ENCODE data around the gene RNF4. TPM values are rescaled to one million over a fixed set of nuclear protein-coding genes. Genes with fewer than 3 reads are reported as not detected.

Gene RNF4
- total RNA-seq, 8 experiments from 2014 or later = 37.5 to 70.3 (median 49.7) TPM

GRCh38 chr4:2489081-2489805 lies 20.3 kb downstream of the RNF4 start:
- Histone ChIP-seq H3K27ac (no peak overlapping the region), H3K4me3 (no peak overlapping the region), H3K4me1 (replicated peaks in 1 of 2) (peaks cover 0 to 5% of the 10 kb centered on the region in 2 donors)
- in situ Hi-C loops (cut with MboI; ENCODE audit: low pct_unique_long_range_greater_than_20kb in 2 of 9, low sequenced_read_pairs in 9 of 9, unreplicated experiment in 9 of 9) = no loop called here
- WGBS, 10 experiments = 0 to 97% (median 93%) methylated on average over 1 to 15 of the region's 20 CpGs; no CpG with 5 or more reads in 3 of the 10 experiments
- peak in 1 of 8 experiments; percentile 6 for ATAC-seq (replicated peaks in 6 of 8)

- Histone ChIP-seq H3K4me1 (replicated peaks in 1 of 2) (no peaks in the 10 kb centered on the region), H3K4me3 (no peak overlapping the region), H3K27ac (no peak overlapping the region)
- WGBS, 10 experiments = 75 to 100% (median 92%) methylated on average over 2 to 7 of the region's 9 CpGs; no CpG with 5 or more reads in 2 of the 10 experiments
- in situ Hi-C loops (cut with MboI; ENCODE audit: low pct_unique_long_range_greater_than_20kb in 2 of 9, low sequenced_read_pairs in 9 of 9, unreplicated experiment in 9 of 9) = no loop called here
- ATAC-seq (replicated peaks in 6 of 8) = peak in 1 of 8 experiments; percentile 12
Observed at GRCh38 chr4:2489841-2490552, 21.1 kb downstream of the RNF4 start.

- in situ Hi-C loops (cut with MboI; ENCODE audit: low pct_unique_long_range_greater_than_20kb in 2 of 9, low sequenced_read_pairs in 9 of 9, unreplicated experiment in 9 of 9) = no loop called here
- no peak overlapping the region for H3K27ac ChIP-seq
- no peak for ATAC-seq (replicated peaks in 6 of 8)
- WGBS, 10 experiments = 40 to 80% methylated on average over 1 of the region's 1 CpG; no CpG with 5 or more reads in 8 of the 10 experiments
- no peak overlapping the region for H3K4me3 ChIP-seq
- no peaks in the 10 kb centered on the region for H3K4me1 ChIP-seq (replicated peaks in 1 of 2)
Observed at GRCh38 chr4:2492970-2493369, 24.1 kb downstream of the RNF4 start.

GRCh38 chr4:2494992-2495391 lies 26.1 kb downstream of the RNF4 start:
- no peak overlapping the region for H3K27ac ChIP-seq
- 80 to 100% (median 86%) methylated on average over 1 to 2 of the region's 3 CpGs; no CpG with 5 or more reads in 3 of the 10 experiments for WGBS, 10 experiments
- no peak overlapping the region for H3K4me3 ChIP-seq
- no peak for ATAC-seq (replicated peaks in 6 of 8)
- H3K4me1 ChIP-seq (replicated peaks in 1 of 2) = no peaks in the 10 kb centered on the region
- in situ Hi-C loops (cut with MboI; ENCODE audit: low pct_unique_long_range_greater_than_20kb in 2 of 9, low sequenced_read_pairs in 9 of 9, unreplicated experiment in 9 of 9) = no loop called here

- Histone ChIP-seq H3K27ac (no peak overlapping the region), H3K4me1 (replicated peaks in 1 of 2) (no peaks in the 10 kb centered on the region), H3K4me3 (no peak overlapping the region)
- in situ Hi-C loops (cut with MboI; ENCODE audit: low pct_unique_long_range_greater_than_20kb in 2 of 9, low sequenced_read_pairs in 9 of 9, unreplicated experiment in 9 of 9) = no loop called here
- 80 to 100% (median 100%) methylated on average over 1 to 2 of the region's 4 CpGs; no CpG with 5 or more reads in 1 of the 10 experiments for WGBS, 10 experiments
- ATAC-seq (replicated peaks in 6 of 8) = no peak
Observed at GRCh38 chr4:2497324-2497723, 28.4 kb downstream of the RNF4 start.

- no peak for ATAC-seq (replicated peaks in 6 of 8)
- Histone ChIP-seq H3K27ac (no peak overlapping the region), H3K4me1 (replicated peaks in 1 of 2) (no peaks in the 10 kb centered on the region), H3K4me3 (no peak overlapping the region)
- in situ Hi-C loops (cut with MboI; ENCODE audit: low pct_unique_long_range_greater_than_20kb in 2 of 9, low sequenced_read_pairs in 9 of 9, unreplicated experiment in 9 of 9) = no loop called here
- 80 to 100% (median 96%) methylated on average over 1 to 8 of the region's 9 CpGs; no CpG with 5 or more reads in 3 of the 10 experiments for WGBS, 10 experiments
Observed at GRCh38 chr4:2497931-2498330, 29.0 kb downstream of the RNF4 start.

- H3K27ac ChIP-seq = no peak overlapping the region
- 33 to 100% (median 100%) methylated on average over 1 of the region's 2 CpGs; no CpG with 5 or more reads in 7 of the 10 experiments for WGBS, 10 experiments
- in situ Hi-C loops (cut with MboI; ENCODE audit: low pct_unique_long_range_greater_than_20kb in 2 of 9, low sequenced_read_pairs in 9 of 9, unreplicated experiment in 9 of 9) = no loop called here
- H3K4me1 ChIP-seq (replicated peaks in 1 of 2) = no peaks in the 10 kb centered on the region
- no peak for ATAC-seq (replicated peaks in 6 of 8)
- no peak overlapping the region for H3K4me3 ChIP-seq
Observed at GRCh38 chr4:2500547-2500946, 31.6 kb downstream of the RNF4 start.

GRCh38 chr4:2501034-2501594 lies 32.2 kb downstream of the RNF4 start:
- Histone ChIP-seq H3K4me3 (no peak overlapping the region), H3K4me1 (replicated peaks in 1 of 2) (no peaks in the 10 kb centered on the region), H3K27ac (no peak overlapping the region)
- in situ Hi-C loops (cut with MboI; ENCODE audit: low pct_unique_long_range_greater_than_20kb in 2 of 9, low sequenced_read_pairs in 9 of 9, unreplicated experiment in 9 of 9) = no loop called here
- ATAC-seq (replicated peaks in 6 of 8) = no peak
- 90 to 100% (median 96%) methylated on average over 1 to 2 of the region's 7 CpGs; no CpG with 5 or more reads in 6 of the 10 experiments for WGBS, 10 experiments

- 76 to 100% (median 100%) methylated on average over 1 to 5 of the region's 5 CpGs; no CpG with 5 or more reads in 1 of the 10 experiments for WGBS, 10 experiments
- Histone ChIP-seq H3K4me3 (no peak overlapping the region), H3K27ac (no peak overlapping the region), H3K4me1 (replicated peaks in 1 of 2) (no peaks in the 10 kb centered on the region)
- no peak for ATAC-seq (replicated peaks in 6 of 8)
- in situ Hi-C loops (cut with MboI; ENCODE audit: low pct_unique_long_range_greater_than_20kb in 2 of 9, low sequenced_read_pairs in 9 of 9, unreplicated experiment in 9 of 9) = no loop called here
Observed at GRCh38 chr4:2503809-2504208, 34.9 kb downstream of the RNF4 start.

- H3K27ac ChIP-seq = no peak overlapping the region
- 100% methylated on average over 1 to 3 of the region's 4 CpGs; no CpG with 5 or more reads in 7 of the 10 experiments for WGBS, 10 experiments
- no peak overlapping the region for H3K4me3 ChIP-seq
- ATAC-seq (replicated peaks in 6 of 8) = no peak
- H3K4me1 ChIP-seq (replicated peaks in 1 of 2) = no peaks in the 10 kb centered on the region
- in situ Hi-C loops (cut with MboI; ENCODE audit: low pct_unique_long_range_greater_than_20kb in 2 of 9, low sequenced_read_pairs in 9 of 9, unreplicated experiment in 9 of 9) = no loop called here
Observed at GRCh38 chr4:2507259-2507658, 38.4 kb downstream of the RNF4 start.

GRCh38 chr4:2507855-2508254 lies 38.9 kb downstream of the RNF4 start:
- ATAC-seq (replicated peaks in 6 of 8) = no peak
- H3K4me3 ChIP-seq = no peak overlapping the region
- no peak overlapping the region for H3K27ac ChIP-seq
- no peaks in the 10 kb centered on the region for H3K4me1 ChIP-seq (replicated peaks in 1 of 2)
- 93 to 100% (median 100%) methylated on average over 1 to 4 of the region's 7 CpGs; no CpG with 5 or more reads in 7 of the 10 experiments for WGBS, 10 experiments
- in situ Hi-C loops (cut with MboI; ENCODE audit: low pct_unique_long_range_greater_than_20kb in 2 of 9, low sequenced_read_pairs in 9 of 9, unreplicated experiment in 9 of 9) = no loop called here

- 50 to 100% (median 95%) methylated on average over 1 to 9 of the region's 13 CpGs; no CpG with 5 or more reads in 3 of the 10 experiments for WGBS, 10 experiments
- Histone ChIP-seq H3K4me3 (no peak overlapping the region), H3K27ac (no peak overlapping the region), H3K4me1 (replicated peaks in 1 of 2) (no peaks in the 10 kb centered on the region)
- in situ Hi-C loops (cut with MboI; ENCODE audit: low pct_unique_long_range_greater_than_20kb in 2 of 9, low sequenced_read_pairs in 9 of 9, unreplicated experiment in 9 of 9) = no loop called here
- peak in 2 of 8 experiments; percentile 19 to 31 for ATAC-seq (replicated peaks in 6 of 8)
Observed at GRCh38 chr4:2510351-2511259, 41.7 kb downstream of the RNF4 start.
